GM21717 (cell line): ENCODE data around the gene ULBP1.
"Not testable (repeated sequence)": the region's sequence is repeated elsewhere in the genome, so short reads cannot be mapped to it uniquely, and the experiment has no call there.

Experiments used
- ATAC-seq: cut with Tn5 transposase; IDR thresholded peaks from one replicate; pipeline ENCODE4 v1.9.1; 2021; ENCODE audit warnings: mild to moderate bottlenecking, moderate library complexity; ENCODE audit not compliant: unreplicated experiment

The ULBP1 gene

GRCh38 chr6:149969635-149970034 is 5.9 kb downstream of the ULBP1 start:
- ATAC-seq: no peak

- ATAC-seq: not testable (repeated sequence)
Observed at GRCh38 chr6:149974394-149974793, 10.7 kb downstream of the ULBP1 start.

- no peak for ATAC-seq
Observed at GRCh38 chr6:149974825-149975224, 11.1 kb downstream of the ULBP1 start.

- ATAC-seq: no peak
Observed at GRCh38 chr6:149975400-149975799, 11.7 kb downstream of the ULBP1 start.

GRCh38 chr6:149977221-149977620 is 13.5 kb downstream of the ULBP1 start:
- no peak for ATAC-seq

GRCh38 chr6:149978610-149979009 is 14.9 kb downstream of the ULBP1 start:
- no peak for ATAC-seq

- ATAC-seq: no peak
Observed at GRCh38 chr6:149979293-149979692, 15.6 kb downstream of the ULBP1 start.

GRCh38 chr6:149983145-149983544 is 19.4 kb downstream of the ULBP1 start:
- ATAC-seq: no peak

- ATAC-seq: no peak
Observed at GRCh38 chr6:149984773-149985172, 21.0 kb downstream of the ULBP1 start.

GRCh38 chr6:149985481-149985937 is 21.8 kb downstream of the ULBP1 start:
- no peak for ATAC-seq

- ATAC-seq: no peak
Observed at GRCh38 chr6:149987602-149988107, 23.9 kb downstream of the ULBP1 start.

GRCh38 chr6:149988550-149989346 is 25.0 kb downstream of the ULBP1 start:
- ATAC-seq: no peak

GRCh38 chr6:149990212-149990660 is 26.5 kb downstream of the ULBP1 start:
- no peak for ATAC-seq

GRCh38 chr6:149990661-149991471 is 27.1 kb downstream of the ULBP1 start:
- ATAC-seq: no peak

GRCh38 chr6:149991472-149991795 is 27.7 kb downstream of the ULBP1 start:
- not testable (repeated sequence) for ATAC-seq

- ATAC-seq: no peak
Observed at GRCh38 chr6:149991838-149992237, 28.1 kb downstream of the ULBP1 start.

- ATAC-seq: no peak
Observed at GRCh38 chr6:149995235-149995750, 31.6 kb downstream of the ULBP1 start.

- no peak for ATAC-seq
Observed at GRCh38 chr6:149995971-149996370, 32.2 kb downstream of the ULBP1 start.

GRCh38 chr6:149999636-150000035 is 35.9 kb downstream of the ULBP1 start:
- ATAC-seq: no peak

- ATAC-seq: peak; percentile 51
Observed at GRCh38 chr6:150001295-150002008, 37.7 kb downstream of the ULBP1 start.

- ATAC-seq: no peak
Observed at GRCh38 chr6:150002710-150003109, 39.0 kb downstream of the ULBP1 start.
